OCI-LY3 (cell line): ENCODE results near the gene SUPT20H.

ENCODE experiments used
- EZH2phosphoT487 ChIP-seq: fragments of 200-600 bp; shearing (Covaris generic); IDR thresholded peaks from 2 replicates; pipeline ENCODE4 v1.6.1; 2018; ENCODE audit warnings: antibody characterized with exemption, mixed run types, low read depth
- TF ChIP-seq, protein P1 (sequence below): fragments of 200-600, 300-600 bp; sonication (generic); IDR thresholded peaks from 2 replicates; pipeline ENCODE4 v1.5.1; 2014; ENCODE audit warnings: antibody characterized with exemption, low read length, low read depth

DNA sequence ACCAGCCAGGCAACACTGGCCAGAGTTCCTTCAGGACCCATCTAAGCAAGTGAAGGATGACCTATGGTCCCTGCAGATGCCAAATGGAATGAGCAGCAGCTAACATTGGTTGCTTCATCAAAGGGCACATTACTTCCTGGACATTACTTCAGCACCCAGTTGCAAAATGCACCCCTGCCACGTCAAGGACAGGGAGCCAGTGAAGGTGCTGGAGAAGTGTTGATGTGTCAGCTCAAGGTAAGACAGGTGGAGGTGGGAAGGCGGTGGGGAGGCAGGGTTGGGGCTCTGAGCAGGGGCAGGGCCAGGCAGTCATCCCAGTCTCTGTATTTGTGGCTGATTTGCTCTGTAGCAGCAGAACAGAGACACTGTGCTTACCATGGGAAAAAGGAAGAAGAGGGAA, 31.4 kb upstream of the SUPT20H start:
- TF ChIP-seq, protein P1, sequence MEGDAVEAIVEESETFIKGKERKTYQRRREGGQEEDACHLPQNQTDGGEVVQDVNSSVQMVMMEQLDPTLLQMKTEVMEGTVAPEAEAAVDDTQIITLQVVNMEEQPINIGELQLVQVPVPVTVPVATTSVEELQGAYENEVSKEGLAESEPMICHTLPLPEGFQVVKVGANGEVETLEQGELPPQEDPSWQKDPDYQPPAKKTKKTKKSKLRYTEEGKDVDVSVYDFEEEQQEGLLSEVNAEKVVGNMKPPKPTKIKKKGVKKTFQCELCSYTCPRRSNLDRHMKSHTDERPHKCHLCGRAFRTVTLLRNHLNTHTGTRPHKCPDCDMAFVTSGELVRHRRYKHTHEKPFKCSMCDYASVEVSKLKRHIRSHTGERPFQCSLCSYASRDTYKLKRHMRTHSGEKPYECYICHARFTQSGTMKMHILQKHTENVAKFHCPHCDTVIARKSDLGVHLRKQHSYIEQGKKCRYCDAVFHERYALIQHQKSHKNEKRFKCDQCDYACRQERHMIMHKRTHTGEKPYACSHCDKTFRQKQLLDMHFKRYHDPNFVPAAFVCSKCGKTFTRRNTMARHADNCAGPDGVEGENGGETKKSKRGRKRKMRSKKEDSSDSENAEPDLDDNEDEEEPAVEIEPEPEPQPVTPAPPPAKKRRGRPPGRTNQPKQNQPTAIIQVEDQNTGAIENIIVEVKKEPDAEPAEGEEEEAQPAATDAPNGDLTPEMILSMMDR: no peak
- no peak for TF ChIP-seq EZH2phosphoT487
